ENCODE measurements around the gene HSD17B14.
"Not testable (repeated sequence)": the region's sequence is repeated elsewhere in the genome, so short reads cannot be mapped to it uniquely, and the experiment has no call there.

Gene HSD17B14

DNA sequence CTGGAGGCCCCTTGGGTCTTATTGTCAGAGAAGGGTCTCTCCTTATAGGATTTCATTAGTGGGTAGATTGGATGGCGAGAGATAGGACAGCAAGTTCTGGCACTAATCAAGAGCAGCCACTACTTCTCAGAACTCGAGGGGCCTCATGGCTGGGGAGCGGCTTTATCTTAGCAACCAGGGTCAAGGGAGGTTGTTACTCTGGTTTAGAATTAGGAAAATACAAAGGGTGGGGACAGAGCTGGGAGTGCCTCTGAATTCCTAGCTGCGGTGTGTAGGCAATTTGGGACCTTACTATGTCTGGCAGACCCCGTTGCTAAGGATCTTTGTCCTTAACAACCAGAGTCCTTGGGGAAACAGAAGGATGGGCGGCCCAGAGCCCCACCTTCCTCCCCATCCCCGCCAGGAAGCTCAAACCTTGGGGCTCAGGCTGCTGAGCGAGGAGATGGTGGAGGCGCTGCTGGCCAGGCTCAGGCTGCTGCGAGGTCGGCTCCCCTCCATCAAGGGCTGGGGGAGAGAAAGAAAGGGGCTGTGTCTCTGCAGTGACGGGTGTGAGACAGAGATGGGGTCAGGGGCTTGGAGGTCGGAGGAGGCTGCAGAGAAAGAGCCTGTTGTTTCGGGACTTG is 30.9 kb upstream of the HSD17B14 start:
- DNase-seq = no peak

DNA sequence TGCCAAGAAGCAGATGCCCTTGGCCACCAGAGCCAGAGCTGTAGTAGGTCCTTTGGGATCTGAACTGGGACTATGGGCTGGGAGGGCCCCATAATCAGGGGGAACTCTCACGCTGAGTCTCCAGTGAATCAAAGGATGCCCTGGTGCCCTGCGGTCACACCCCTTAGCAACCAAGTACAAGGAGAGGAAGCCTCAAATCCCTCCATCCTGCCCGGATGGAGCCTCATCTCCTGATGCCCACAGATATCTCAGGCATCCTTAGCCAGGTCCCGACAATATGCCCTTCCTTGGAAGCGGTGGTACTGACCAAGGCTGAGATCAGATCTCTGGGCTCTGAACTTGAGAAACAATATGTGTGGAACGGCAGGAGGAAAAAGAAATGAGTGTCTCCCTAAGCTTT is 30.4 kb upstream of the HSD17B14 start:
- no peak for DNase-seq

GRCh38 chr19:48862827-48863226 is 26.5 kb upstream of the HSD17B14 start:
- no peak for DNase-seq

DNA sequence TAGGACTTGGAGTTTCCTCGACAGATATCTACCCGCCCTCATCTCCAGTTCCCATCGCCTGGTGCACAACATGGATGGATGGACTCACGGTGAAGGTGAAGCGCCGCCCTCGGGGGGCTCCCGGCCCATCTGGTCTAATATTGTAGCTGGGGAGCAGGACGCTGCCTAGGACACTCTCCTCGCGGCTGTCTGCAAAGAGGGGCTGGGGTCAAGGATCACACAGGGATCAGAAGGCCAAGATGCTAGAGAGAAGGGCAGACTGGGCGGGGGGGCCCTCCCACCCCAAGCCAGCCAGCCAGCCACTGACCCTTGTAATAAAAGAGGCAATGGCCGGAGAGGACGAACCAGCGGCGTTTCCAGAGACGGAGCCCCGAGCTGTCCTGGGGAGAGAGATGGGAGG is 25.0 kb upstream of the HSD17B14 start:
- DNase-seq = no peak

GRCh38 chr19:48859711-48860572 is 23.7 kb upstream of the HSD17B14 start:
- DNase-seq = no peak

DNA sequence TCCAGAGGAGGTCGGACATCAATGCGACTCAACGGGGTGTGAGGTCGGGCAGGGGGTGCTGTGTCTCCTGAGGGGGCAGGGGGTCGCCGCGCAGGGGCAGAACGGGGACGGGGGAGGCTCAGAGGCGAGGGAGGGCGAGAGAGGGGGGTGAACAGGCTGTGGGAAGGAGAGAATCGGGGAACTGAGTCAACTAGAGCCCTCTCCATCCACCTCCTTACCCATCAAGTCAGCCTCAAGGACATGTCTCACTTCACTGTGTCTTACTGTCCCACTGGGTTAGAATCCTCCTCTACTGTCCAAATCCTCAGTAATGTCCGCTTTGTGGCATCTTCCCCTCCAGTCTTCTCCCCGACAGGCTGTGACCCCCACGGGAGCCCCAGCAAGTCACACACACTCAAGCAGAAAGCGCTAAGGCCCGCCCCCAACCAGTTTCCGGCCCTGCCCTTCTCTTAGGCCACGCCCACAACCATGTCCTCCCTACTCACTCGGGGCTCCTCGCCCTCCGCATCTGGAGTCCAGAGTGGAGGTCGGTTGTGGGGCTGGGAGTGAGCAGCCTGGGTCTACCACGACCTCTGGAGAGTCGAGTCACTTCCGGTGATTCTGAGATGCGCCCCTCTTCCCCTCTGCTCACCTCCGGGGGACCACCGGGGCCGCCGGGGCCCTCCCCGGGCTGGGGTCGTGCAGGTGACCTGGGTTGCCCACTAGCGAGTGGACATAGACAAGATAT is 22.9 kb upstream of the HSD17B14 start:
- DNase-seq = no peak

- no peak for DNase-seq
Measured at GRCh38 chr19:48856921-48857320, 20.6 kb upstream of the HSD17B14 start.

GRCh38 chr19:48854103-48854502 is 17.8 kb upstream of the HSD17B14 start:
- no peak for DNase-seq

- no peak for DNase-seq
Measured at GRCh38 chr19:48853483-48853882, 17.2 kb upstream of the HSD17B14 start.

GRCh38 chr19:48852292-48852691 is 16.0 kb upstream of the HSD17B14 start:
- no peak for DNase-seq

DNA sequence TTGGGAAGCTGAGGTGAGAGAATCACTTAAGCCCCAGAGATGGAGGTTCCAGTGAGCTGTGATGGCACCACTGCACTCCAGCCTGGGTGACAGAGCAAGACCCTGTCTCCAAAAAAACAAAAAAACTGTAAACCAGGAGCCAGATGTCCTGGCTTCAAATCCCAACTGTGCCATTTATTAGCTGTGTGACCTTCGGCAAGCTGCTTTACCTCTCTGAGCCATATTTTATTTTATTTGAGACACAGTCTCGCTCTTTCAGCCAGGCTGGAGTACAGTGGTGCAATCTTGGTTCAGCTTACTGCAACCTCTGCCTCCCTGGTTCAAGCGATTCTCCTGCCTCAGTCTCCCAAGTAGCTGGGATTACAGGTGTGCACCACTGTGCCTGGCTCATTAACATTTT is 10.4 kb upstream of the HSD17B14 start:
- not testable (repeated sequence) for DNase-seq

- no peak for DNase-seq
Measured at GRCh38 chr19:48845384-48845783, 9.1 kb upstream of the HSD17B14 start.

GRCh38 chr19:48844472-48844871 is 8.2 kb upstream of the HSD17B14 start:
- no peak for DNase-seq

- DNase-seq = no peak
Measured at GRCh38 chr19:48842789-48843162, 6.5 kb upstream of the HSD17B14 start.

DNA sequence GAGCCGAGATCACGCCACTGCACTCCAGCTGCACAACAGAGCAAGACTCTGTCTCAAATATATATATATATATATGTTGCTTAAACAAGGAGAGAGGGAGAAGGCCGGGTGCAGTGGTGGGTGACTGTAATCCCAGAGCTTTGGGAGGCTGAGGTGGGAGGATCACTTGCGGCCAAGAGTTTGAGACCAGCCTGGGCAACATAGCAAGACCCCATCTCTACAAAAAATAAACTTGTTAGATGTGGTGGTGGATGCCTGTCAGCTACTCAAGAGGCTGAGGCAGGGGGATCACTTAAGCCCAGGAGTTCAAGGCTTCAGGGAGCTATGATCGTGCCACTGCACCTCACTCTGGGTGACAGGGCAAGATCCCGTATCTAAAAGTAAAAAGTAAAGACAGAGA is 5.3 kb upstream of the HSD17B14 start:
- DNase-seq = no peak

GRCh38 chr19:48841047-48841446 is 4.8 kb upstream of the HSD17B14 start:
- no peak for DNase-seq

DNA sequence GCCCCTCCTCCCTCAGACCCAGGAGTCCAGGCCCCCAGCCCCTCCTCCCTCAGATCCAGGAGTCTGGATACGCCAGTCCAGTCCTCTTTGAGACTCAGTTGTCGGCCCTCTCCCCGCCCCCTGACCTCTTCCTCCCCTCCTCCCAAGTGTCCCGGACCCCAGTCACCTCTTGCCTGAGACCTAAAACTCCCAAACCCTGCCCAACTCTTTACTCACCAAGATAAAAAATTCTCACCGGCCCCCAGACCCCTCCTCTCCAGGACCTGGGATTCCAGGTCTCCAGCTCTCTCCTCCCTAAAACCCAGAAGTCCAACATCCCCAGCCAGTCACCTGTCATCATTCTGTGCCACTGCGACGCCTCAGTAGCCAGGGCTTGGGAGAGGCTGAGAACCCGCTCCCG is 1.4 kb upstream of the HSD17B14 start:
- no peak for DNase-seq

- no peak for DNase-seq
Measured at GRCh38 chr19:48837051-48837524, 797 bp upstream of the HSD17B14 start.

DNA sequence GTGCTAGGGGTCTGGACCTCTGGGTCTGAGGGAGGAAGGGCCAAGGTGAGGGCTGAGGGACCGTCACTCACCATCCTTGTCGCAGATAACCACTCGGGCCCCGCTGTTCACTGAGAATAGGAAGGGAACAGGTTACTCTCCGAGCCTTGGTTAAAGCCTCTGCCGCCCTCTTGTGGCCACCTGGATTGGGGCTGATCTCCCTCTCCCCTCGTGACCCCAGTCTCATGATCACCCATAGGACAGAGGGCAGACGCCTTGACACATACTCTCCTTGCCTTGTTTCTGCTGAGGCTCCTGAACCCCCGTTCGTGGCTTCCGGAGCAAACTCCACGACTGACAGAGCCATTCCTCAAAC is 580 bp downstream of the HSD17B14 start:
- peak; percentile 60 for DNase-seq

GRCh38 chr19:48833977-48834376 is 2.3 kb downstream of the HSD17B14 start:
- no peak for DNase-seq

GRCh38 chr19:48833049-48833448 is 3.2 kb downstream of the HSD17B14 start:
- no peak for DNase-seq

DNA sequence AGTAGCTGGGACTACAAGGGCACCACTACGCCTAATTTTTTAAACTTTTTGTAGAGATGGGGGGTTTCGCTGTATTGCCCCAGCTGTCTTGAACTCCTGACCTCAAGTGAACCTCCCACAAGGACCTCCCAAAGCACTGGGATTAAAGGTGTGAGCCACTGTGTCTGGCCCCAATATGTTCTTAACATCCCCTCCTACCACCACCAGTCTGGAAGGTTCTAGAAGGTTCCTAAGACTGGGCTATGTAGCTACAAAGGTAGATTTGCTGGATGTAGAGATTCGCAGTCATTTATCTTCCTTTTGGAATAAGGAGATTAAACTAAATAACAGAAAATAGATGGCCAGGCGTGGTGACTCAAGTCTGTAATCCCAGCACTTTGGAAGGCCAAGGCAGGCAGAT is 5.3 kb downstream of the HSD17B14 start:
- DNase-seq = no peak

DNA sequence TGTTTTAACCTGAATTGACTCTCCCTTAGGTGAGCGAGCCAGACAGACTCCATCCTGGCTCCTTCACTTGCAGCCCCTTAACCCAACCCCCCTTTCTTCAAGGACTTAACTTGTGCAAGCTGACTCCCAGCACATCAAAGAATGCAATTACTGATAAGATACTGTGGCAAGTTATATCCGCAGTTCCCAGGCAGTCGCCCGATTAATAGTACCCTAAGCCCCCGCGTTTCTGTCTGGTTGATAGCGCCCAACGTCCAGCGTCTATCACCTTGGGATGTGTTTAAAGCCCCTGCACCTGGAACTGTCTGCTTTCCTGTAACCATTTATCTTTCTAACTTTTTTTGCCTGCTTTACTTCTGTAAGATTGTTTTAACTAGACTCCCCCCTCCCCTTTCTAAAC is 6.2 kb downstream of the HSD17B14 start:
- no peak for DNase-seq

GRCh38 chr19:48826606-48827020 is 9.7 kb downstream of the HSD17B14 start:
- no peak for DNase-seq

All from NCI-H2081 treated with DMSO at 0.1 percent for 48 hours (cell line).